Upper lobe of right lung (tissue), 1 donor: Measurements from ENCODE around the gene ACTN1. TPM values are rescaled to one million over a fixed set of nuclear protein-coding genes. Genes with fewer than 3 reads are reported as not detected.

Experiments used
- ATAC-seq: fragments of 200-7000 bp; cut with Tn5 transposase; one replicate; pipeline ENCODE4 v1.9.1; 2020; ENCODE audit warnings: mild to moderate bottlenecking, moderate library complexity
- DNase-seq: peaks from one replicate; pipeline ENCODE4 v3.0.0-alpha.2; 2020
- H3K27ac ChIP-seq: fragments of 200-600 bp; one replicate; pipeline ENCODE4 v1.8.0; 2022
- H3K27me3 ChIP-seq: fragments of 200-600 bp; one replicate; pipeline ENCODE4 v1.8.0; 2022; ENCODE audit warnings: mild to moderate bottlenecking
- H3K36me3 ChIP-seq: fragments of 200-600 bp; one replicate; pipeline ENCODE4 v1.8.0; 2022
- H3K4me1 ChIP-seq: fragments of 200-600 bp; one replicate; pipeline ENCODE4 v1.8.0; 2022
- H3K4me3 ChIP-seq: fragments of 200-600 bp; one replicate; pipeline ENCODE4 v1.8.0; 2022; ENCODE audit warnings: mild to moderate bottlenecking
- H3K9me3 ChIP-seq: fragments of 200-600 bp; one replicate; pipeline ENCODE4 v1.8.0; 2022
- CTCF ChIP-seq: fragments of 200-600 bp; IDR thresholded peaks from one replicate; pipeline ENCODE4 v1.8.0; 2022; ENCODE audit warnings: antibody characterized with exemption
- intact Hi-C: fragments of 100-400 bp; cut with DNase I; formaldehyde crosslinking; loops from one replicate; pipeline ENCODE4 v1.11.0; 2022
- total RNA-seq: library from RNA; stranded (reverse); fragmentation: NEBNext Ultra II Directional; extraction: Animal tissue kit (Norgen Biotek cat#: 25700); gene quantifications from one replicate; pipeline ENCODE4 v1.2.1, GENCODE V29; 2021
- donor health status: DM: no; HTN: yes; CAD: no; lungs with severe emphysema.

The ACTN1 gene
- total RNA-seq, 1 donor from 2014 or later: 177 TPM

- ATAC-seq (no peak), DNase-seq (no peak)
- intact Hi-C loops: no loop called here
- peaks cover 3% of the 10 kb centered on the region for H3K27me3 ChIP-seq
- H3K9me3 ChIP-seq: no peaks in the 10 kb centered on the region
- H3K36me3 ChIP-seq: no peaks in the 10 kb centered on the region
- no peak overlapping the region for H3K27ac ChIP-seq
- H3K4me1 ChIP-seq: peaks cover 4% of the 10 kb centered on the region
- no peak overlapping the region for H3K4me3 ChIP-seq
- TF ChIP-seq CTCF: no peak
Measured at GRCh38 chr14:68842298-68842697, 136.8 kb downstream of the ACTN1 start.

GRCh38 chr14:68841016-68841809 is 137.9 kb downstream of the ACTN1 start:
- Histone ChIP-seq H3K4me1 (peaks cover 4% of the 10 kb centered on the region), H3K27me3 (peaks cover 3% of the 10 kb centered on the region), H3K27ac (no peak overlapping the region), H3K9me3 (no peaks in the 10 kb centered on the region), H3K36me3 (no peaks in the 10 kb centered on the region), H3K4me3 (no peak overlapping the region)
- ATAC-seq: no peak
- no peak for DNase-seq
- TF ChIP-seq CTCF: no peak
- intact Hi-C loops: no loop called here

DNA sequence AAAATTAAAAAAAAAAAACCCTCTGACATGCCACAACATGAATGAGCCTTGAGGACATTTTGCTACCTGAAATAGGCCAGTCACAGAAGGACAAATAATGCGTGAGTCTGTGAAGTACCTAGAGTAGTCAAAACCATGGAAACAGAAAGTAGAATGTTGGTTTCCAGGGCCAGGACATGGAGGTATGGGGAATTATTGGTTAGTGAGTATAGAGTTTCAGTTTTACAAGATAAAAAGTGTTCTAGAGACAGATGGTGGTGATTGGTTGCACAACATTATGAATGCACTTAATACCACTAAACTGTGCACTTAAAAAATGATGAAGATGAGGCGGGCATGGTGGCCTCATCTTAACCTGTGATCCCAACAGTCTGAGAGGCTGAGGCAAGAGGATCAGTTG is 138.6 kb downstream of the ACTN1 start:
- H3K4me1 ChIP-seq: peaks cover 4% of the 10 kb centered on the region
- no peak for ATAC-seq
- intact Hi-C loops: no loop called here
- H3K9me3 ChIP-seq: peaks cover 5% of the 10 kb centered on the region
- H3K36me3 ChIP-seq: no peaks in the 10 kb centered on the region
- H3K4me3 ChIP-seq: no peak overlapping the region
- DNase-seq: no peak
- H3K27ac ChIP-seq: no peak overlapping the region
- H3K27me3 ChIP-seq: peaks cover 3% of the 10 kb centered on the region
- no peak for TF ChIP-seq CTCF

GRCh38 chr14:68836082-68836481 is 143.0 kb downstream of the ACTN1 start:
- Histone ChIP-seq H3K4me1 (no peaks in the 10 kb centered on the region), H3K27ac (no peak overlapping the region), H3K4me3 (no peak overlapping the region), H3K9me3 (peaks cover 5% of the 10 kb centered on the region), H3K27me3 (no peaks in the 10 kb centered on the region), H3K36me3 (no peaks in the 10 kb centered on the region)
- ATAC-seq: no peak
- no peak for TF ChIP-seq CTCF
- no peak for DNase-seq
- intact Hi-C loops: no loop called here

GRCh38 chr14:68834816-68835215 is 144.3 kb downstream of the ACTN1 start:
- no peak for TF ChIP-seq CTCF
- Histone ChIP-seq H3K4me3 (no peak overlapping the region), H3K36me3 (no peaks in the 10 kb centered on the region), H3K4me1 (no peaks in the 10 kb centered on the region), H3K27ac (no peak overlapping the region), H3K9me3 (peaks cover 5% of the 10 kb centered on the region), H3K27me3 (no peaks in the 10 kb centered on the region)
- intact Hi-C loops: no loop called here
- DNase-seq (no peak), ATAC-seq (no peak)
